Neural cell (in vitro differentiated cells): ENCODE results near the gene SMCHD1. TPM values are rescaled to one million over a fixed set of nuclear protein-coding genes. Genes with fewer than 3 reads are reported as not detected.

Experiments used
- H2AFZ ChIP-seq: fragments of 200-600, 300-800 bp; sonication (generic), shearing (Covaris generic); 2 replicates; pipeline ENCODE4 v1.6.0; 2014; ENCODE audit warnings: low read depth, mild to moderate bottlenecking, antibody characterized with exemption, low read length, moderate library complexity
- H3F3A ChIP-seq: fragments of 200-600 bp; shearing (Covaris generic); 2 replicates; pipeline ENCODE4 v1.6.1; 2016; ENCODE audit warnings: mild to moderate bottlenecking, moderate library complexity, mixed read lengths, antibody characterized with exemption, low read length; ENCODE audit not compliant: insufficient read depth, poor library complexity, severe bottlenecking
- H3K27ac ChIP-seq: fragments of 200-600, 300-800 bp; sonication (generic), shearing (Covaris generic); 2 replicates; pipeline ENCODE4 v1.5.1; 2014; ENCODE audit warnings: mild to moderate bottlenecking, low read length, moderate library complexity
- H3K27me3 ChIP-seq: fragments of 300-800, 200-600 bp; sonication (generic), shearing (Covaris generic); 2 replicates; pipeline ENCODE4 v1.6.0; 2014; ENCODE audit warnings: mild to moderate bottlenecking, low read depth, low read length, moderate library complexity; ENCODE audit not compliant: insufficient read depth
- H3K36me3 ChIP-seq: fragments of 300-800, 200-600 bp; sonication (generic), shearing (Covaris generic); 2 replicates; pipeline ENCODE4 v1.5.1; 2014; ENCODE audit warnings: mild to moderate bottlenecking, antibody characterized with exemption, low read length, moderate library complexity; ENCODE audit not compliant: insufficient read depth
- H3K4me2 ChIP-seq: fragments of 300-800, 200-600 bp; sonication (generic), shearing (Covaris generic); 2 replicates; pipeline ENCODE4 v1.6.0; 2014; ENCODE audit warnings: mild to moderate bottlenecking, low read length
- H3K4me3 ChIP-seq: fragments of 300-800, 200-600 bp; sonication (generic), shearing (Covaris generic); 2 replicates; pipeline ENCODE4 v1.5.1; 2014; ENCODE audit warnings: mild to moderate bottlenecking, low read length, moderate library complexity
- H3K79me2 ChIP-seq: fragments of 200-600 bp; shearing (Covaris generic); replicated peaks from 2 replicates; pipeline ENCODE4 v1.6.0; 2014; ENCODE audit warnings: mild to moderate bottlenecking, low read length, moderate library complexity; ENCODE audit not compliant: insufficient read depth
- H3K9ac ChIP-seq: fragments of 300-800, 200-600 bp; sonication (generic), shearing (Covaris generic); 2 replicates; pipeline ENCODE4 v1.6.1; 2016; ENCODE audit warnings: mild to moderate bottlenecking, low read length, mixed read lengths
- H3K9me2 ChIP-seq: fragments of 200-600 bp; shearing (Covaris generic); 2 replicates; pipeline ENCODE4 v1.6.1; 2016; ENCODE audit warnings: mild to moderate bottlenecking, low read length, mixed read lengths; ENCODE audit not compliant: insufficient read depth
- H3K9me3 ChIP-seq: fragments of 200-600, 300-800 bp; sonication (generic), shearing (Covaris generic); 2 replicates; pipeline ENCODE4 v1.6.1; 2016; ENCODE audit warnings: mild to moderate bottlenecking, mixed run types, low read length, moderate library complexity, mixed read lengths
- H4K20me1 ChIP-seq: fragments of 200-600 bp; shearing (Covaris generic); 2 replicates; pipeline ENCODE4 v1.6.1; 2016; ENCODE audit warnings: mild to moderate bottlenecking, mixed run types; ENCODE audit not compliant: insufficient read depth
- CTCF ChIP-seq: fragments of 450-650 bp; IDR thresholded peaks from 2 replicates; pipeline ENCODE4 v1.5.1; 2014; ENCODE audit warnings: antibody characterized with exemption, mild to moderate bottlenecking, moderate library complexity; ENCODE audit not compliant: poor library complexity, severe bottlenecking
- EP300 ChIP-seq: fragments of 450-650 bp; conservative IDR thresholded peaks from 2 replicates; pipeline ENCODE4 v1.6.1; 2014; ENCODE audit warnings: antibody characterized with exemption, mild to moderate bottlenecking, moderate library complexity; ENCODE audit not compliant: poor library complexity, severe bottlenecking
- EZH2 ChIP-seq: fragments of 200-600, 300-800 bp; shearing (Covaris generic), sonication (generic); IDR thresholded peaks from 2 replicates; pipeline ENCODE4 v1.6.1; 2014; ENCODE audit warnings: antibody characterized with exemption, low read length, borderline replicate concordance, mild to moderate bottlenecking; ENCODE audit not compliant: insufficient read depth, poor library complexity, severe bottlenecking
- MXI1 ChIP-seq: fragments of 450-650 bp; conservative IDR thresholded peaks from 2 replicates; pipeline ENCODE4 v1.6.1; 2014; ENCODE audit warnings: antibody characterized with exemption, mild to moderate bottlenecking; ENCODE audit not compliant: poor library complexity, severe bottlenecking
- POLR2AphosphoS5 ChIP-seq: IDR thresholded peaks from 2 replicates; pipeline ENCODE4 v1.6.1; 2012
- RAD21 ChIP-seq: fragments of 450-650 bp; conservative IDR thresholded peaks from 2 replicates; pipeline ENCODE4 v1.6.1; 2014; ENCODE audit warnings: antibody characterized with exemption, mild to moderate bottlenecking, moderate library complexity
- REST ChIP-seq: IDR thresholded peaks from 2 replicates; pipeline ENCODE4 v1.6.1; 2012; ENCODE audit warnings: borderline replicate concordance
- SMC3 ChIP-seq: fragments of 450-650 bp; conservative IDR thresholded peaks from 2 replicates; pipeline ENCODE4 v1.6.1; 2014; ENCODE audit warnings: antibody characterized with exemption, mild to moderate bottlenecking, moderate library complexity; ENCODE audit not compliant: poor library complexity
- TAF1 ChIP-seq: IDR thresholded peaks from 2 replicates; pipeline ENCODE4 v1.6.1; 2012; ENCODE audit warnings: low read depth
- polyA plus RNA-seq: library from polyadenylated mRNA; depleted of rRNA; stranded (reverse); fragments of >200 nt; gene quantifications from 2 replicates; pipeline ENCODE4 v1.2.3, GENCODE V29; 2014

The SMCHD1 gene
- polyA plus RNA-seq, 1 donor from 2014 or later: 49.4 TPM

- Histone ChIP-seq H3K27ac (no peak overlapping the region), H3K27me3 (no peaks in the 10 kb centered on the region), H3F3A (no peaks in the 10 kb centered on the region), H3K9me2 (no peaks in the 10 kb centered on the region), H3K79me2 (no peaks in the 10 kb centered on the region), H4K20me1 (no peaks in the 10 kb centered on the region), H3K9me3 (no peaks in the 10 kb centered on the region), H3K36me3 (no peaks in the 10 kb centered on the region), H3K9ac (no peak overlapping the region), H3K4me2 (no peak overlapping the region), H3K4me3 (no peak overlapping the region), H2AFZ (no peak overlapping the region)
- no peak for TF ChIP-seq POLR2AphosphoS5
- TF ChIP-seq MXI1: no peak
- no peak for TF ChIP-seq REST
- no peak for TF ChIP-seq SMC3
- TF ChIP-seq CTCF: no peak
- no peak for TF ChIP-seq TAF1
- no peak for TF ChIP-seq EP300
- no peak for TF ChIP-seq RAD21
- TF ChIP-seq EZH2: no peak
These were observed 183.7 kb downstream of the SMCHD1 start for GRCh38 chr18:2839202-2839601.

GRCh38 chr18:2840521-2840920, 185.0 kb downstream of the SMCHD1 start:
- H3K9ac ChIP-seq: no peak overlapping the region
- TF ChIP-seq EP300: no peak
- no peak for TF ChIP-seq EZH2
- TF ChIP-seq RAD21: no peak
- no peak for TF ChIP-seq POLR2AphosphoS5
- no peak for TF ChIP-seq MXI1

More at GRCh38 chr18:2840521-2840920, 185.0 kb downstream of the SMCHD1 start:
- Histone ChIP-seq H3K79me2 (no peaks in the 10 kb centered on the region), H3K9me2 (no peaks in the 10 kb centered on the region), H3F3A (no peaks in the 10 kb centered on the region), H3K27me3 (peaks cover 10% of the 10 kb centered on the region), H3K4me3 (no peak overlapping the region), H3K27ac (no peak overlapping the region), H3K4me2 (no peak overlapping the region), H3K9me3 (no peaks in the 10 kb centered on the region), H3K36me3 (no peaks in the 10 kb centered on the region), H4K20me1 (no peaks in the 10 kb centered on the region), H2AFZ (no peak overlapping the region)
